ENCODE measurements around the gene PLXNB3. TPM values are rescaled to one million over a fixed set of nuclear protein-coding genes. Genes with fewer than 3 reads are reported as not detected.

Gene PLXNB3
- total and polyA plus RNA-seq, 2 of the 13 experiments (the other 11 are each of a cell fraction or from before 2014, with no cell fraction given), result 3.0 to 6.9 TPM

GRCh38 chrX:153725039-153725831 lies 38.8 kb upstream of the PLXNB3 start (continued):
- no peak; the same call in 1 of the 2 replicates for TF ChIP-seq ZNF563 (CRISPR knock-in tag; IDR thresholded peaks at IDR 0.05)
- no peak for TF ChIP-seq HNRNPL (IDR thresholded peaks at IDR 0.05; ENCODE audit: low read depth, low read length)
- peak; percentile 0; the same call in 1 of the 2 replicates for TF ChIP-seq RBFOX2 (IDR thresholded peaks at IDR 0.05; ENCODE audit: low read depth, low read length)
- TF ChIP-seq KDM1A (CRISPR knock-in tag; IDR thresholded peaks at IDR 0.05), result no peak
- no peak for TF ChIP-seq ZNF451 (CRISPR knock-in tag; IDR thresholded peaks at IDR 0.05)
- no peak for TF ChIP-seq MYNN (CRISPR knock-in tag; IDR thresholded peaks at IDR 0.05; ENCODE audit: low read depth)
- TF ChIP-seq ZNF17 (CRISPR knock-in tag; IDR thresholded peaks at IDR 0.05), result no peak
- TF ChIP-seq HDAC1 (CRISPR knock-in tag; IDR thresholded peaks at IDR 0.05), result peak; percentile 19; the same call in 1 of the 2 replicates
- no peak for TF ChIP-seq PHF5A (CRISPR knock-in tag; IDR thresholded peaks at IDR 0.05; ENCODE audit: low read depth, unreplicated experiment)
- TF ChIP-seq ZNF337 (CRISPR knock-in tag; IDR thresholded peaks at IDR 0.05; ENCODE audit: borderline replicate concordance, low read depth), result no peak
- no peak for TF ChIP-seq ATF6 (CRISPR knock-in tag; conservative IDR thresholded peaks at IDR 0.05)
- TF ChIP-seq MAFG (CRISPR knock-in tag; IDR thresholded peaks at IDR 0.05), result no peak
- TF ChIP-seq RFX1 (IDR thresholded peaks at IDR 0.05), result peak; percentile 62; the same call in 1 of the 2 replicates
- no peak for TF ChIP-seq GABPB1 (CRISPR knock-in tag; IDR thresholded peaks at IDR 0.05)
- TF ChIP-seq JARID2 (CRISPR knock-in tag; IDR thresholded peaks at IDR 0.05; ENCODE audit: insufficient replicate concordance), result no peak
- no peak for TF ChIP-seq MTERF4 (CRISPR knock-in tag; IDR thresholded peaks at IDR 0.05)
- TF ChIP-seq TFAP4 (IDR thresholded peaks at IDR 0.05; ENCODE audit: borderline replicate concordance, low read depth), result no peak
- TF ChIP-seq POGK (CRISPR knock-in tag; conservative IDR thresholded peaks at IDR 0.05), result no peak; the same call in 1 of the 2 replicates
- no peak for TF ChIP-seq CREB1 (IDR thresholded peaks at IDR 0.05)
- no peak for TF ChIP-seq CREB1 (CRISPR knock-in tag; IDR thresholded peaks at IDR 0.05)
- TF ChIP-seq ASH2L (IDR thresholded peaks at IDR 0.05; ENCODE audit: insufficient read length, low read depth, low read length), result peak; percentile 8
- TF ChIP-seq GLI4 (CRISPR knock-in tag; IDR thresholded peaks at IDR 0.05; ENCODE audit: borderline replicate concordance), result no peak
- TF ChIP-seq GLMP (CRISPR knock-in tag; IDR thresholded peaks at IDR 0.05; ENCODE audit: borderline replicate concordance), result no peak
- no peak for TF ChIP-seq ZNF446 (CRISPR knock-in tag; IDR thresholded peaks at IDR 0.05)

Measured in HepG2 (cell line).